HUDEP-2 (cell line): ENCODE results near the gene CLEC2B.
"Not testable (repeated sequence)": the region's sequence is repeated elsewhere in the genome, so short reads cannot be mapped to it uniquely, and the experiment has no call there.

Experiments
- DNase-seq, 76 experiments: peaks; one replicate each; lab custom pipeline; 2025; ENCODE audit not compliant: unreplicated experiment in 76 of 76; lab: John Stamatoyannopoulos, UW

The CLEC2B gene

DNA sequence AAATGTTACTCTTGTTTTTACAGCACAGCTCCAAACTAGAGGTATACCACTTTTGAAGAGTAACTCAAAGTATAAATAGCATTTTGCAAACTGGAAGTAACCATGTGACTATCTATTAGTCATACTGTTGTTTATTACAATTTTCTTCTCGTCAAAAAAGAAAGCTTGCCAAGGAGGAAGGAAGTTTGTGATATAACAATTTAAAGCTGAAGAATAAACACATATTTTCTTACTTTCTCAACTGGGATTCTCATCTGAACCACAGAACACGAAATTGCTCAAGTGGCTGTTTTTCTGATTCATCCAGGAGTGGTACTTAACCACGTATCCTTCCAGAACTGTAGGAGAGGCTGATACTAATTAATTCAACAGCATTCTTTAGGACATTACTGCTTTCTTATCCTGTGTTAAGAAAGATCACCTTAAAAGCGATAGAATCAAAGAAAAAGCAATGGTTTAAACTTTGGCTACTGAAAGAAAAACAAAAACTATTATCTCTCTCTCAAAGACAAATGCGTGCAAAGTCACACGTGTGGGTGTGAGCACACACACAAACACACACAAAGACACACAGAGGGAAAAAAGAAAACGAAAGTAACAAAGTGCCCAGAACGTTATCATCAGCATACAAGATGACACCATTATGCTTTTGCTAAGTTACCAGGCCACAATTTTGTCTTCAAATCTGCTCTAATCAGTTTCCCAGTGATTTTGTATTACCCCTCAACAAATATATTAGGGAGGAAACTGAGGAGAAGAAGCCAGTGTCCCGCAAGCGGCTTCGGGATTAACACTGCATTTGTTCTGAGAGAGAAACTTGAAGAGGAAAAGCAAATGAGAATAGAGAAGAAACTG, at the start of gene CLEC2B:
TSS of gene CLEC2B (minus strand) at position 48 of the 855 bp plus-strand sequence.
- peak in 4 of 76 experiments; percentile 1 to 21 (median 8) for DNase-seq

DNA sequence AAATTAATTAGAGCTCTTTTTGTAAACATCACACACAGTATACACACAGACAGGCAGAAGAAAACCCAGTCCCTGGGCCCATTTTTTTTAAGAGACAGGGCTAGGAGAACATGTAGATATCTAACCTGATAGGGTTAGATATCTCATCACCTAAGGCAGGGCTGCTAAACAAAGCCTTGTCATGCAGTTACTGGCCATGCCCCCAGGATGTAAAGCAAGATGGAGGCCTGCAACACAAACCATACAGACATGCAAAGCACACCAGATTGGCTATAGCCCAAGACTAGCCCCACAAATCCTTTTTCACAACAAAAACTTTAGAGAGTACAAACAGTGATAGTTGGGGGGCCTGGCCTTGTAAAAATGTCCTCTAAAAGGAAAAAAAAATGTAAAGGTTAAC, 42.6 kb upstream of the CLEC2B start:
- no peak for DNase-seq

DNA sequence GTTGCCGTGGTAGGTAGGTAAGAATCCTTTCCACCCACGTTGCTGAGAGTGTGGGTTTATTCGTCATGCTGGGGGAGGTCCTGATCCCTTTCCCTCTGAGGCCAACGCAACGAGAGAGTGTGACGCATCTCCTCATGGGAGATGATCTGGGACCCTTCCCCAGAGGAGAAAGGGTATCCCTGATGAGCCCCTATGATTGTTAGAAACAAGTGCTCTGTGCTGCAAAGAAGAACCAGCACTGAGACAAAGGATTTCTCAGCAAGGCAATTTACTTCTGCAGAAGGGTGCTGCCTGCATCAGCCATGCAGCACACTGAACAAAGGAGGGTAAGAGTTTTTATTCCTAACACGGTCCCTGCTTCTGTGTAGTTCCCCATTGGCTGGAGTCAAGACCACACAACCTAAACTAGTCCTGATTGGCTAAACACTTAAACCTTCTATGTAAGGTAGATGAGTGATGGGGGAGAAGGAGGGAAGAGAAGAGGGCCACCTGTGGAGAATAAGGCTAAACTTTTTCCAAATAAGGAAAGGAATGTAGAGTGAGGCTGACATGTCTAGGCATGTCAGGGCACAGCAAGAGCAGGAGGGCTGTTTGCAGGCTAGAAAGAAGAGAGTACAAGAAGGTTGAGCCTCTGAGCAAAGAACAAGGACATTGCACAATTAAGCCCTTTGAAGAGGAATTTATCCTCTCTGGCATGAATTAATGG, 41.7 kb upstream of the CLEC2B start:
- DNase-seq = no peak

DNA sequence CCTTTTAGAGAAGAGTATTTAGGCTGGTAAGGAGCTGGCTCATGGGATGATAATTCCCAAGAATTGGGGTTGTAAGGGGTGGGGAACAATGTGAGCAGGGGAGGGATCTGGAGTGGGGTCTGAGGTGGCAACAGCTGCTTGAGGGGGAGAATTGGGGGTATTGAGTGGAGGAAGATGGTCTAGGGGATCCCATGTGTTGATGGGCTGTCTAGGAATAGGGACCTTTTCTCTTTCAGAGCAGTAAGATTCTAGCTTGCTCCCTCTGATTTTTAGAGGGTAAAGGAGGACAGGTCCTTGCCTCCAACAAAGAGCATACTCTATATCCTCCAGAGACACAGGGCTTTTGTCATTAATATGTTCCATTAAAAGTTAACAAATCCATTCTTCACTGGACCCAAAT, 40.6 kb upstream of the CLEC2B start:
- DNase-seq = no peak

DNA sequence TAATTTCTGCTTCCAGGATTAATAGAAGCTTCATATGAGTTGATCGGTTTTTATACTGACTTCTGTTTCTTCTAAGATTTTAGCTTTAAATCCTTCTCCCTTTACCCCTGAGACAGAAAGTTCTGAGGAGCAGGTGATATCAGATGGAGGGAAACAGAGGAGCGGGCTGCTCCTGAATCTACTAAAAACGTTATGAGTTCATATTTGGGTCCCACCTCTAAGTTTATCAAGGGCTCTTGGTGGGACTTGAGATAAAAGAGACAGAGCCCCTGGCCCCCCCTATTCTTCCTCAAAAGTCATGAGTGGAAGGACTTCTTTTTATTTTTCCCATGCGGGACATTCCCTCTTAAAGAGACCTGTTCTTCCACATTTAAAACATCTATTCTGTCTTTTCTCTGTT, 39.2 kb upstream of the CLEC2B start:
- DNase-seq = no peak

DNA sequence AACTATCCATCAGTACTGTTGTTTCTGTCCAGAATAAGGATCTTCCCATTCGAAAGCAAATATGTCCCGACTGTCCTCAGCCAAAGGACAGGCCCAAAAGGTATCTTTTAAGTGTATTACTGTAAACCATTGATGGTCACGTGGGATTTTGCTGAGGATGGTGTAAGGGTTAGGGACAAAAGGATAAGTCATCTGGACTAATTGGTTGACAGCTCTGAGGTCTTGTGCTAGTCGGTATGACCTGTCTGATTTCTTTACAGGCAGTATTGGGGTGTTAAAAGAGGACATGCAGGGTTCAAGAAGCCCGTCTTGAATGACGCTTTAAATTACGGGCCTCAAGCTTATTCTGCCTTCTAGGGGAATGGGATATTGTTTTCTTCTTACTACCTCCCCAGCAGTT, 38.6 kb upstream of the CLEC2B start:
- no peak for DNase-seq

DNA sequence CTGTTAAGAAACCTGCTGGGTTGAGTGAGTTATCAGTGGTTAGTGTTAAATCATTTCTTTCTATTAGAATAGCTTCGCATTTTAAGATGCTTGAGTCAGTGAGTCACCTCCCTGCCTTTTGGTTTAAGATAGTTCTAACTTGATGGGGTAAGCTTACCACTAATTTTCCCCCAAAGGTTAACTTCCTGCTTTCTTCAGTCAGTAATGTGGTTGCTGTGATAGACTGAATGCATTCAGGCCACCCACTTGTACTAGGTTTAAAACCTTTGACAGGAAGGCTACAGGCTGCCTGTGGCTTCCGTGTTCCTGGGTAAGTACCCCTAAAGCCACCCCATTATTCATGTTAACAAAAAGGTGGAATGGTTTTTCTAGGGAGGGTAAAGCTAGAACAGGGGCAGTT, 37.7 kb upstream of the CLEC2B start:
- DNase-seq = no peak

DNA sequence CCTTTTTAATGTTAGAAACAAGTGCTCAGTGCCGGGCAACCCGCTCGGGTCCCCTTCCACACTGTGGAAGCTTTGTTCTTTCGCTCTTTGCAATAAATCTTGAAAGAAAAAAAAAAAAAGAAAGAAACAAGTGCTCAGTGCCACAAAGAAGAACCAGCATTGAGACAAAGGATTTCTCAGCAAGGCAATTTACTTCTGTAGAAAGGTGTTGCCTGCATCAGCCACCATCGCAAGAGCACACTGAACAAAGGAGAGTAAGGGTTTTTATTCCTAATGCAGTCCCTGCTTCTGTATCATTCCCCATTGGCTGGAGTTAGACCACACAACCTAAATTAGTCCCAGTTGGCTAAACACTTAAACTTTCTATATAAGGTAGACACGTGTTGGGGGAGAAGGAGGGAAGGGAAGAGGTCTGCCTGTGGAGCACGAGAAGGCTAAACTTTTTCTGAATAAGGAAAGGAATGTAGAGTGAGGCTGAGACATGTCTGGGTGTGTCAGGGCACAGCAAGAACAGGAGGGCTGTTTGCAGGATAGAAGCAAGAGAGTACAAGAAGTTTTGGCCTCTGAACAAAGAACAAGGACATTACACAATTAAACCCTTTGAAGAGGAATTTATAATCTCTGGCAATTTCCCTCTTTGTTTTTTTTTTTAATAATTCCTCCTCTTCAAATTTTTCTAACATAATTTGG, 33.5 kb upstream of the CLEC2B start:
- no peak for DNase-seq

DNA sequence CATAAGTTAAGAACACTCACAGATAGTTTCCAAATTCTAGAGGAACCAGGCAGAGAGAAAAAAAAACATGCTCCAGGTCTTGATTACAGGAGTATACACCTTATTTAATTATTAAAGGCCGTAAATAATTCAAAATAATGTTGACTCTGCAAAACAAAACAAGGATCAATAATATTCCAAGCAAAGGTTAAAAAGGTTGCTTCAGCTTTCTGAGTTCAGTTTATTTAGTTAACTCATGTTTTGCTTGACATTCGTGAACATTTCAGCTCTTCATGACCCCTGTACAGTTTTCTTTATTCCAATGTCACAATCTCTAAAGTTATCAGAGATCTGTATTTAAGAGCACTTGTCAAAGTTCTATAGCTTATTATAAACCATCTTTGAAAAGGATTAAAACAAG, 31.8 kb upstream of the CLEC2B start:
- no peak for DNase-seq

DNA sequence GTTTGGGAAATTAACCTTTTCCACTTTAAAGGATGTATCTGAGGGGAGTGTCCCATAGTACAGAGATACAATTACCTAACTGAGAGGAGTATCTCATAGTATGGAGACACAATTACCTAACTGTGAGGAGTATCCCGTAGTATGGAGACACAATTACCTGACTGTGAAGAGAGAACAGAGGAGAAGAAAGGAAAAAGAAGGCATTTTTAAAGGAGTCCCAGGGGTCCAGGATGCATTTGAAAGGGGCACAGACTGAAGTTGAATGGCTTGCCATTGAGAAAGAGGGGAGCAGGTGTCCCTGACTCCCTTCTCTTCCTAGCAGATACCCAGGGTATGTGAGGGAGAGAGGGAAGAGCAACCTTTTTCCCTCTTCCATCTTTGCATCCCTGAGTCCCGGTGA, 30.1 kb upstream of the CLEC2B start:
- no peak for DNase-seq

DNA sequence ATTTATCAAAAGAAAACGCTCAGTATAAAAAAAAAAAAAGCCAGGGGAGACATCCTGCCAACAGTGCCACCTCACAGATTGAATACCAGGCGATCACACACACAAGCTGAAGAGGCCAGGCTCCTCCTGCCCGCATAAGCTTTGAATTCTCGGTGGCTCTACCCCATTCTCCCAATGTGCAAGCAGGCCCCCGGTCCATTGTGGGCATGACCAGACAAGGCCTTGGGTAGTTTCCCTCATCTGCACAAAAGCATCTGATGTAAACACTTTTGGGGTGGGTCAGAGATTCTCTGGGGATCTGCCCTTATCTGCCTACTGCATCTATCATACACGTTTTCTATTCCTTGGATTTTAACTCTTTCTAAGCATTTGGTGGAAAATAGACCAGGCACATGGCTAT, 28.4 kb upstream of the CLEC2B start:
- DNase-seq = no peak

DNA sequence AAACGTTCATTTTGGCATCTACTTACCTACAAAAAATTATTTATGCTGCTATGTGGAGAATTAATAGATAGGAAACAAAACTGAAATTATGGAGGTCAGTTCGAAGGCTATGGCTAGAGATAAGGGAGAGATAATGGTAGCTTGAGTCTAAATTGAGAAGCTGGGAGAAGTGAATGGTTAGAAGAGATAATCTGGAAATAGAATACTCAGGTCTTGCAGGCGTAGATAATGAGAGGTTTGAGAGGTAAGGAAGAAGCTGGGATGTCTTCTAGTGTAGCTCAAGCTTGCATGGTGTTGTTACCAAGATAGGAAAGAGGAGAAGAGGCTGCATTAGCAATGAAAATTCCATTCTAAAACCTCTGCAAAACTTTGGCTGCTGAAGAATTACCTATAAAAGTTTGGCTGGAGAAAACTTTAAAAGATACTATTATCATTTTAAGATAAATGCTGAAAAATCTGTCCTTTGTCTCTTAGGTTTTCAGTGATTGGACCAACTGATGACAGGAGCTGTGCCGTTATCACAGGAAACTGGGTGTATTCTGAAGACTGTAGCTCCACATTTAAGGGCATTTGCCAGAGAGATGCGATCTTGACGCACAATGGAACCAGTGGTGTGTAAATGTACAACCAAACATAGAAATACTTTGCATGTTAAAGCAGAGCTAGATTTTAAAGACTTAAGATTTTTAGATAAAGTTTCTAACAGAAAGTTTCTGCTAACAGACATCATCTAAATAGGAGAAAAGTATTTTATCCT, 26.2 kb upstream of the CLEC2B start:
- peak in 2 of 76 experiments; percentile 2 to 4 for DNase-seq

DNA sequence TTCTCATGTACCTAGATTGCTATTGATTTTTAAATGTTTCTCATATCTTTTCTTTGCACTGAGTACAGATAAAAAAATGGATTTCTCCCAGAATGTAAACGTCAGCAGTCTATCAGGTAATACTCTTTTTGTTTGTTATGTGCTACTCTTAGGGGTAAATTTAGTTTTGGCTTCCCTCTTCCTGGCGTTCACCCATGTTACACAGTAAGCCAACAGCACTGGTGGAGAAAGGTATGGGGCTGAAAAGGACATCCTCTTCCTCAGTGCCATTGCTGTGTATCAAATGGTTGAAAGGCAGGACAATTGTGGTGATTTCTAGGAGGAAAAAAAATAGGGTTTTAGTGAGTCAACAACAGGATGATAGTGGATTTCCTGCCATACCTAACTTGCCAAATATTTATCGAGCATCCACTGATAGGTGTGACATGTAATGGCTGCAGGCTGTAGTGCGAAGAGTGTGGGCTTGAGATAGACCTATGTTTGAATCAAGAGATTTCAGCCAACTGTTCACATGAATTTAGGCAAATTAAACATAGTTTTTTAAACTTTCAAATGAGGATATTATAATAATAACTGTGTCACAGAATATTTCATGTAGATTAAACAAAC, 19.6 kb upstream of the CLEC2B start:
- DNase-seq = no peak

DNA sequence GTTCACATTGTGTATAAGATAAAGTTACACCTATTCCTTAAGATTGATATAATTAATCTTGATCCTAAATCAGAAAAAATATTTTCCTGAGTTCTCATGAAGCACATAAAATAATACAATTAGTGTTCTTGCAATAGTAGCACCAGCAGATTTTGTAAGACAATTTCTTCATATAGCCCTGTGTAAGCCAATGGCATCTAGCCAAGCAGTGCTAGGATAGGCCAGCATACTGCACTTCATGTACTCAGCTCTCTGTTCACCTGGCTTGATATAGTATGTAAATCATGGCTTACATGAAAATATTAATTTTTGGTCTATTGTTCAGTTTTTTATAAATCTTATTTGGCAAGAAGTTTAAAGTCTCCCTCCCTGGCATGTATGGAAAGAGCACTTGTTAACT, 14.0 kb upstream of the CLEC2B start:
- no peak for DNase-seq

DNA sequence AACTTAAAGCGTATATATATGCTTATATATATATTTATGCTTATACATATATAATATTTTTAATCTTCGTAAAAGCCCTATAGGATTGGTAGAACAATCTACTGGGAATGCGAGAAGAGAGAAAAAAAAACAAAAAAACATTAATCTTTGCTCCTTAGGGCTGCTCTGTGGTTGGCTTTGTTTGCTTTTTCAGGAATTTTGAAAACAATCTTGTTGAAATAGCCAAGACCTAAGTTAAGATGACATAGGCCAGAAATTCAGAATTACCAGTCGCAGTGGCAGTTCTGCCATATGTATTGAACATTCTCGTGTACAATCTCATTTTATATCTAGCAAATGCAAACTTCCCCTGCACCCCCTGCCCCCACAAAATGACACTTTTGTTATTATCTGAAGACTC, 12.8 kb upstream of the CLEC2B start:
- no peak for DNase-seq

DNA sequence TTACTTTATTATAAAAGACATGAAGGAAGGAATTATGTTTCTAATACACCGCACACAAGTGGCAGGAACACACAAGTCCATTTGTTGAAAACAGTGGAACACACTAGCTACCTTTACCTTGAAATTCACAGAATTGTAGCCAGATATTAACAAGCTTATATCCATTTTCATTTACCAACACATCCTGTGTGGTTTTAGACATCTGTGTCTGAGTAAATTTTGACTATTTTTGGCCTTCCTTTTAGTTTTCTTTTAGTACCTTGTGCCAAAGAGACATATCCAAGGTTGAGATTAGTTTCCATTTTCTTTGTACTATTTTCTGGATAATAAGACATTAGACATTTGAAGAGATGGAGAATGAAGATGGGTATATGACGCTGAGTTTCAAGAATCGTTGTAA, 12.1 kb upstream of the CLEC2B start, which contains the start of gene KLRF2:
TSS of gene KLRF2 (plus strand) at position 244 of the 400 bp plus-strand sequence. CDS start at position 351, 107 bp downstream.
- DNase-seq = no peak

DNA sequence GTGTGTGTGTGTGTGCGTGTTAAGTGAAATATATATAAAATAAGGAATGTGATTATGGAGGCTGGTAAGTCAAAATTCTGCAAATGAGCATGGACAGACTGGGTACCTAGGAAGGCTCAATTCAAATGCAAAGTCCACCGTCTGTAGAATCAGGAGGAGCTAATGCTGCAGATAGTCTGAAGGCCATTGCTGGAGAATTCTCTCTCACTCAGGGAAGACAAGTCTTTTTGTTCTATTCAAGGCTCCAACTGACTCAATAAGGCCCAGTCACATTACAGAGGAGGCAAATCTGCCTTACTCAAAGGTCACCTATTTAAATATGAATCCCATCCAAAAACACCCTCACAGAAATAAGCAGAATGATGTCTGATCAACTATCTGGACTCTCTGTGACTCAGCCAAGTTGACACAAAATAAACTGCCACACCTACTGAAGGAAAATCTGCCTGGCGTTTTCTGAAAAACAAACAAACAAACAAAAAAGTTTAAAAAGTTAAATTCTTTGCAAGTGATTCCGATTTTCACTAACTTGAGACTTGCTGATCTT, 11.5 kb upstream of the CLEC2B start:
- no peak for DNase-seq

DNA sequence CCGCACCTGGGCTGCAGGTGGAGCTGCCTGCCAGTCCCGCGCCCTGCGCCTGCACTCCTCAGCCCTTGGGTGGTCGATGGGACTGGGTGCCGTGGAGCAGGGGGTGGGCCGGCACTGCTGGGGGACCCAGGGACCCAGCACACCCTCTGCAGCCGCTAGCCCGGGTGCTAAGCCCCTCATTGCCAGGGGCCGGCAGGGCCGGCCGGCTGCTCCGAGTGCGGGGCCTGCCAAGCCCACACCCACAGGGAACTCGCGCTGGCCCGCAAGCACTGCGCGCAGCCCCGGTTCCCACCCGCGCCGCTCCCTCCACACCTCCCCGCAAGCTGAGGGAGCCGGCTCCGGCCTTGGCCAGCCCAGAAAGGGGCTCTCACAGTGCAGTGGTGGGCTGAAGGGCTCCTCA, 7.0 kb upstream of the CLEC2B start:
- DNase-seq = not testable (repeated sequence)

DNA sequence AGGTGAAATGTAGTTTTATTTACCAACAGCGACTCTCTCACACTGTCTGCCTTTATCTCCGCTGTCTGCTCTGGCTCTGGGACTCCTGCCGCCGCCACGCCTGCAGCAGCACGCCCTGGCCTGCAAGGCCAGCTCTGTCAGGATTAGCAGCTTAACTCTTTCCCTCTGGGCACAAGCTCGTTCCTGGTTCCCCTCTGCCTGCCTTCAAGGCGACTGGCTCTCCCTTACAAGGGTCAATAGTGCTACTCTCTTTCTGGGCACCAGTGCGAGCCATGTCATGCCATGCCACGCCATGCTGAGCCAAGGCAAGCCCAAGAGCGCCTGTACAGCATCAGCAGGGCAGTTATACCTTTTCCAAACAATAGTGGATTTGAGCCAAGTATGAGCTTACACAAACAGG, 3.6 kb upstream of the CLEC2B start:
- DNase-seq = no peak

DNA sequence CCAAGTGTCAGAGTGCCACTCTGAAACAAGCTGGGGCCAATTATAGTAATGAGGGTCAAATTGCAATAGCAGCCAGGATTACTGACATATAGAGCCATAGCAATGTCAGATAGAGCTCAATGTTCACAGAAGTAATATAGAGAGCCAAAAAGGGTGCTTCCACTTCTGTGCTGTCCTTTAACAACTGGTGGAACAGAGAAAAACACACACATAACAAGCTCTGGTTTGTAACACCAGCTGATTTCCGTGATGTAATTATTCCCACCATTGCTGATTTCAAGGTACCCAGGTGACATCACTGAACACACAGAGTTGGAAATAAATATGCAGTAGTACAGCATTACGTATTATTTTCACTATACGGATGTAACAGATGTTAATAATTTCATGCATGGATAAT, 3.0 kb upstream of the CLEC2B start:
- DNase-seq = no peak
